ENCODE data around the gene CUBN.

DNA sequence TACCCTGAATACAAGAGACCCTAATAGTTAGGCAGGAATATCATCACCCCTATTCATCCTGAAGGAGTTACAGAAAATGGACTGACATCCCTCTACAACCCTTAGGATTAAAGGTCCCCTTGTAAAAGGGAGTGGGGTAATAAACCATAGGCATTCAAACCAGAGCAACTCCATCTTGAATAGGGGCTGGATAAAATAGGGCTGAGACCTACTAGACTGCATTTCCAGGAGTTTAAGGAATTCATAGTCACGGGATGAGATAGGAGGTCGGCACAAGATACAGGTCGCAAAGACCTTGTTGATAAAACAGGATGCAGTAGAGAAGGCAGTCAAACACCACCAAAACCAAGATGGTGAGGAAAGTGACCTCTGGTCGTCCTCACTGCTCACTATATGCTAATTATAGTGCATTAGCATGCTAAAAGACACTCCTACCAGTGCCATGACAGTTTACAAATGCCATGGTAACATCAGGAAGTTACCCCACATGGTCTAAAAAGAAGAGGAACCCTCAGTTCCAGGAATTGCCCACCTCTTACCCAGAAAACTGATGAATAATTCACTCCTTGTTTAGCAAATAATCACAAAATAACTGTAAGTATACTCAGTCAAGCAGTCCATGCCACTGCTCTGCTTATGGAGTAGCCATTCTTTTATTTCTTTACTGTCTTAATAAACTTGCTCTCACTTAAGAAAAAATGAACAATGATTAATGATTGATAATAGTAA lies 37.2 kb downstream of the CUBN start:
- TF ChIP-seq, protein P1, sequence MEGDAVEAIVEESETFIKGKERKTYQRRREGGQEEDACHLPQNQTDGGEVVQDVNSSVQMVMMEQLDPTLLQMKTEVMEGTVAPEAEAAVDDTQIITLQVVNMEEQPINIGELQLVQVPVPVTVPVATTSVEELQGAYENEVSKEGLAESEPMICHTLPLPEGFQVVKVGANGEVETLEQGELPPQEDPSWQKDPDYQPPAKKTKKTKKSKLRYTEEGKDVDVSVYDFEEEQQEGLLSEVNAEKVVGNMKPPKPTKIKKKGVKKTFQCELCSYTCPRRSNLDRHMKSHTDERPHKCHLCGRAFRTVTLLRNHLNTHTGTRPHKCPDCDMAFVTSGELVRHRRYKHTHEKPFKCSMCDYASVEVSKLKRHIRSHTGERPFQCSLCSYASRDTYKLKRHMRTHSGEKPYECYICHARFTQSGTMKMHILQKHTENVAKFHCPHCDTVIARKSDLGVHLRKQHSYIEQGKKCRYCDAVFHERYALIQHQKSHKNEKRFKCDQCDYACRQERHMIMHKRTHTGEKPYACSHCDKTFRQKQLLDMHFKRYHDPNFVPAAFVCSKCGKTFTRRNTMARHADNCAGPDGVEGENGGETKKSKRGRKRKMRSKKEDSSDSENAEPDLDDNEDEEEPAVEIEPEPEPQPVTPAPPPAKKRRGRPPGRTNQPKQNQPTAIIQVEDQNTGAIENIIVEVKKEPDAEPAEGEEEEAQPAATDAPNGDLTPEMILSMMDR (IDR thresholded peaks at IDR 0.05) = no peak
- no peak for TF ChIP-seq ZFX (IDR thresholded peaks at IDR 0.05; ENCODE audit: borderline replicate concordance)

Data from 22Rv1 (cell line).